Measurements from ENCODE around the gene CACNA1E.
"Not testable (repeated sequence)": the region's sequence is repeated elsewhere in the genome, so short reads cannot be mapped to it uniquely, and the experiment has no call there.

CACNA1E gene

DNA sequence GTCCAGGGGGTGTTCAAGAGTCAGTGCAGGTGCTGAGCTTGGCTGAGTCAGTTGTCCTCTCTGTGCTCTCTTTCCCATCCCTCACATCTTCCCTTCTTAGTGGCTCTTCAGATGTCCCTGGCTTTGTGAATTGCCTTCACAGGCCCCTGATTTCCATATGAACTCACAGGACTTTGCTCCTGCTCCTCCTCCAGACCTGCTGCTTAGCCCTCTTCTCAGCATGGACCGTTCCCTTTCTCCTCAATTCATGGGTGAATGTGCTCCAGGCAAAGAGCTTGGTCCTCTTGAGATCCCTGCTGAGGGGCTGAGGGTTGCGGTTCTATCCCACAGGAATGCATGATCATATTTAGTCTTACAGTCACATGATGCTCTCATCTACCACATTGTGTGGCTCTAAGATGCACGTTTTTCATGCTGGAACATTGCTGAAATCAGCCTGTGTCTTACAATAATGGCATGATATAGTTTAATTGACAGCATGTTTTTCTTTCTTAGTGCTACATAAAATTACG lies 30.5 kb downstream of the CACNA1E start:
- in situ Hi-C loops (cut with MboI; ENCODE audit: low sequenced_read_pairs): no loop called here

- in situ Hi-C loops (cut with MboI; ENCODE audit: low sequenced_read_pairs): no loop called here
Measured at GRCh38 chr1:181514298-181515290, 31.3 kb downstream of the CACNA1E start.

- in situ Hi-C loops (cut with MboI; ENCODE audit: low sequenced_read_pairs): no loop called here
Measured at GRCh38 chr1:181516706-181517105, 33.4 kb downstream of the CACNA1E start.

GRCh38 chr1:181517181-181517875 lies 34.0 kb downstream of the CACNA1E start:
- in situ Hi-C loops (cut with MboI; ENCODE audit: low sequenced_read_pairs): no loop called here

DNA sequence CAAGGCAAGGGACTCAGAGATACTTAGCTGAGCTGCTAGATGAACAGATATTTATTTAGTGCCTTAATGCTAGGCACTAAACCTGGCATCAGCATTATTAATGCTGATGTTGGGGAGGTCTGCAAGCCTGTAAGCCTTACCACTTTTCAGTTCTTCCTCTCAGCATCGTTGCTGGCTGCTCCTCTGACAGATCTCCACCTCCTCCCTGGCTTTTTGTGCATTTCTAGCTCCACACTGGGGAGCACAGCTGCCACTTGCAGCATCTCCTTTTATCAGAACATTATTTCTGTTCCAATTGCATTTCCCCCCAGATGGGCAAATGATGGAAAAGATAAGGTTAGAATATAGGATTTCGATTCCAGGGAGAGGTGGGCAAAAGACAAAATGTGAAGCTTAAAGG lies 34.8 kb downstream of the CACNA1E start:
- in situ Hi-C loops (cut with MboI; ENCODE audit: low sequenced_read_pairs): no loop called here

DNA sequence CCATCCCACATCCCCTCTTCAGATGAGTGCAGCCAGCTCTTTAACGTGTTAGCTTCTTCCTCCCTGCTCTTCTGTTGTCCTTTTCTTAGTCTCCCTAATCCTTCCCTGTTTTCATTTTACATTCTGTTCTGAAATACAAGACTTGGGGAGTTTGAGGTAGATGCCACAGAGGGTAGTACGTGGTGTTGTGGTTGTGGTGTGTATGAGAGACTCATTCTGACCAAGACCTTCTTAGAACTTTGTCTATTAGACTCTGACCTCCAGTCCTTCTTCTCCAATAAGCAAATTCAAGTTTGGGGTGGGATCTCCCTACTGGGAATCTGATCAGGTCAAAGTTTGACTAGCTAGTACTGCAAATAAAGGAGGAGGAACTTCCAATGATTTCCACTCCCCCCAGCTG lies 39.5 kb downstream of the CACNA1E start:
- in situ Hi-C loops (cut with MboI; ENCODE audit: low sequenced_read_pairs): no loop called here

DNA sequence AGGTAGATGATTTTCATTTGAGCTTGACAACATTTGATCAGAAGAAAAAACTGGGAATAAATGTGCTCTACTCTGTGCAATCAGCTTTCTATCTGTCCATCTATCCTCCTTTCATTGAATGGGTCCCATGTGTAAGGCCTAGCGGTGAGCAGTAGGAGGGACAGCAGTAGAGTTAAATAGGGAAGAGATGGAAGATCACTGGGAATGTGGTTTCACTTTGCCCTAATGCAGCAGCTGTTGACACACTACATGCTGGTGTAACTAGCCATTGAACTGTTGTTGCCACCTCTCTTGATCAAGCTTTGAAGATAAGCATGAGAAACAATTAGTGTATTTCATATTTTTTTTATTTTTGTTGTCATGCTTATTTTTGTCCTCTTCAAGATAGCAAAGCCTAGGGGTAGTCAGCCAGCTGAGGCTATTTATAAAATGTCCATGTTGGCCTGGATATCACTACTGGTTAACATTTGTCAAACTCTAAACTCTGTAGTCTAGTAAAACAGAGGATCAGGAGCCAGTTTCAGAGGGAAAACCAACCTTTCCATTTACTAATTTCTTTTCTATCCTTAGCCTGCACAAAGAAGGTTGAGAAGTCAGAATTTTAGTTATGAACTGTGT lies 41.9 kb downstream of the CACNA1E start:
- in situ Hi-C loops (cut with MboI; ENCODE audit: low sequenced_read_pairs): no loop called here

- in situ Hi-C loops (cut with MboI; ENCODE audit: low sequenced_read_pairs): not testable (repeated sequence)
Measured at GRCh38 chr1:181528241-181528640, 44.9 kb downstream of the CACNA1E start.

GRCh38 chr1:181531441-181531840 lies 48.1 kb downstream of the CACNA1E start:
- in situ Hi-C loops (cut with MboI; ENCODE audit: low sequenced_read_pairs): no loop called here

DNA sequence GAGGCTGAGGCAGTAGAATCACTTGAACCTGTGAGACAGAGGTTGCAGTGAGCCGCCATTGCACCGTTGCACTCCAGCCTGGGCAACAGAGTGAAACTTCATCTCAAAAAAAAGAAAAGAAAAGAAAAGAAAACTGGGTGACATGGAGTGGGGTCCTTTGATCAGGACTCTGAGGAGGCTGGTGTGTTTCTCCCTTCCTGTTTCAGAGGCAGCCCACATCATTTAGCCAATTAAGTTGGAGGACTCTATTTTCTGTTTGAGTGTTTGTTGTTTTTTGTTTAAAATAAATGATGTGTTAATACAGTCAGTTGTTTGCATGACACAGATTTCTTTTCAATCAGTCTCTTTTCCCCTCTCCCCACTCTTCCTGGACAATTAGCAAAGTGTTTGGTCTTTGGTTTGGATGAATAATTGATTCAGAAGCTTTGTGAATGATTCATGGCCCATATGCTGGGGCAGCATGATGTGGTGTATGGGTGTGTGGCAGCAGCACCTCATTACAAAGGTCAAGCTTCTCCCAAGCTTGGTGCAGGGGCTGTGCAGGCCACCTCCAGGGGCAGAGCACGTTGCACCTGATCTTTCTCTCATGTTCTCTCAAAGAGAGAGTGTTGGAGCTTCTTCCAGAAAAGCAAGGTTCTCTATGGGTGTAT lies 48.8 kb downstream of the CACNA1E start:
- in situ Hi-C loops (cut with MboI; ENCODE audit: low sequenced_read_pairs): no loop called here

- in situ Hi-C loops (cut with MboI; ENCODE audit: low sequenced_read_pairs): no loop called here
Measured at GRCh38 chr1:181538836-181539235, 55.5 kb downstream of the CACNA1E start.

- in situ Hi-C loops (cut with MboI; ENCODE audit: low sequenced_read_pairs): no loop called here
Measured at GRCh38 chr1:181541458-181541857, 58.1 kb downstream of the CACNA1E start.

DNA sequence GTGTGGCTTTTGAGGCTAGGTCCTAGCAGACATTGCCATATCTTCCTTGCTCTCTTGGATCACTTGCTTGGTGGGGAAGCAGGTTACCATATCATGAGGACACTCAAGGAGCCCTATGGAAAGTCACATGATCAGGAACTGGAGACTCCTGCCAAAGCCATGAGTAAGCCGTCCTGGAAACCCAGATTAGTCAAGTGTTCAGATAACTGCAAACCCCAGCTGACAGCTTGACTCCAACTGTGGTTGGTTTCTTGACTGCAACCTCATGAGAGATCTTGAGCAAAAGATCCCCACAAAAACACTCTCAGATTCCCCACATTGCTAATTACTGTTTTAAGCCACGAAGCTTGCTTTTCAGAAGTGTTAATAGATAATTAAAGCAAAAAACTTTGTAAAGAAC lies 58.6 kb downstream of the CACNA1E start:
- in situ Hi-C loops (cut with MboI; ENCODE audit: low sequenced_read_pairs): no loop called here

- in situ Hi-C loops (cut with MboI; ENCODE audit: low sequenced_read_pairs): not testable (repeated sequence)
Measured at GRCh38 chr1:181542406-181542805, 59.1 kb downstream of the CACNA1E start.

DNA sequence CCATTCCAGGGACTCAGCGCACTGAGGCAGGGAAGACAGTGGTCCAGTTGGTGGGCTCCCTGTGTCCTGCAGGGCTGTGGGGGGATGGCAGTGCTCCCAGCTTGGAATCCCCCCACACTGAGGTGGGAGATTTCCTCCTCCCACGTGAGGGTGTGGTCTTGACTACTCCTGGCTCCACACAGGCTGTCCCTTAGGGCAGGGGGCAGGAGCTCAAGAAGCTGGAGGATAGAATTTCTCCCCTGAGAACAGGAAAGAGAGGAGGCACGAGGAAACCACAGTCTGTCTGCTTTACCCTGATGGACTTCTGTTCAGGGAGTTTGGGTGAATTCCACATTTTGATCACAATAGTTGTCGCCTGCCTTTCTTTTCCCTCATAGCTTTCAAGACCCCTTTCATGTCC lies 62.1 kb downstream of the CACNA1E start:
- in situ Hi-C loops (cut with MboI; ENCODE audit: low sequenced_read_pairs): no loop called here

DNA sequence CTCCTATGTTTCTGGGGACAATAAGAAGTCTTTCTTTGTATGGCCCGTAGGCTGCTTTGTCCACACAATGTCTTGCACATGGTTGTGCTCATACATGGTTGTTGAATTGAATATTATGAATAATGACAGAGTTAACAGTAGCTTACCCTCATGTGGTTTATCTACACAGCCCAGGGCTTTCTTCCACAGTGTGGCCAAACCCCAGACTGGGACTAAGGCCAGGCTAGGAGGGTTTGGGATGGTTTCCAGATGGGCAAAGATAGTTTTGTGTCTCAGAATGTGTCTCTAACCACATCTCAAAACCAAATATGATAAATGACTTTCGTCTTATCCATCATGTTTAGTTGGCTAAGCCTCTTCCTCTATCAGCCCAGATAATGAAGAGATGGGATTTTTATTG lies 65.2 kb downstream of the CACNA1E start:
- in situ Hi-C loops (cut with MboI; ENCODE audit: low sequenced_read_pairs): no loop called here

DNA sequence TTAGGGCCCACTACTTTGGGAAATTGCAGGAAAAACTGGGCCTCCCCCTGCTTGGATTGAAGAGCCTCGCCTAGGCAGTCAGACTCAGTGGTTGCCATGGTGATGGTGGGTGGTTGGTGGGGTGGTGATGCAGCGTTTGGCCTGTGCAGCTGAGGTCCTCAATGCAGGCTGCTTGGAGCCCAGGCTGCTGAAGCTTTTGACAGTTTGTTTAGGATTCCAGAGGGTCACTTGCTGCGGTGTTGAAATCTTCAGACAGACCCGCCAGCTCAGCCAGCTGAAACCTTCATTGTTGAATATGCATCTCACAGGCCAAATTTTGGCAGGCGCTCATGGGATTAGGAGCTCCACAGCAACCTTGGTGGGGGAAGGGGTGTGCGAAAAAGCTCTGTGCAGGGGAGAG lies 67.9 kb downstream of the CACNA1E start:
- in situ Hi-C loops (cut with MboI; ENCODE audit: low sequenced_read_pairs): no loop called here

DNA sequence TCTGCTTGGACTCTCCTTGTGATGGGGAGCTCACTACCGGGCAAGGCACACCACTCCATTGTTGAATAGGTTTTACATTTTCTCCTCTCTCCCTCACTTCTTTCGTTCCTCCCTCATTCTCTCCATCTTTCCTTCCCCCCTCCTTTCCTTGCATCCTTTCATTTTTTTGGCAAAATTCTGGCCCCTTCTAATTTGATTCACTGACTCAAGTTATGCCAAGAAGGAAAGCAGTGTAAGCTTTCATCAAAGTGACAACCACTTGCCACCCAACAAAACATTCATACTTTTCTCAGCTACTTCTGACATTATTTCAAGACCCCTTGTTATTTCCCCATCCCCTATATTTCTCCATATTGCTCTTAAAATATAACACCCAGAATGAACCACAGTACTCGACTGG lies 68.4 kb downstream of the CACNA1E start:
- in situ Hi-C loops (cut with MboI; ENCODE audit: low sequenced_read_pairs): no loop called here

- in situ Hi-C loops (cut with MboI; ENCODE audit: low sequenced_read_pairs): no loop called here
Measured at GRCh38 chr1:181554465-181554864, 71.1 kb downstream of the CACNA1E start.

DNA sequence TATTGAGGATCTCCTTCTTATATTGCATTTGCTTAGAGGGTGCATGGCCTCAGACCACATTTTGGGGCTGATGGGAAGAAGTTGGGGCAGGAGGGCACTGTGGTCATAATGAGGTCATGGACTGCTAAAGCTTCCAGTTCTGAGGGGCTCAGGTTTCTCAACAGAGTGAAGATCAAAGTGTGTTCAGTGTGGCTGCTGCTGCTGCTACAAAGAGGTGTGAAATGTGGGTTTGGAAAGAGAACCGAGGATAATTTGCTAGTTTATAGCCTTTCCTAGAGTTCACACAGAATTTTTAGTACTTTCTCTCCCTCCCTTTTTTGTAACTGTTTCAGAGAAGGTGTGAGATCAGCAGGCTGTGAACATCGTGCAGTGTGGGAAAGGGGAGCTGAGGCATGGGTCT lies 73.3 kb downstream of the CACNA1E start:
- in situ Hi-C loops (cut with MboI; ENCODE audit: low sequenced_read_pairs): no loop called here

DNA sequence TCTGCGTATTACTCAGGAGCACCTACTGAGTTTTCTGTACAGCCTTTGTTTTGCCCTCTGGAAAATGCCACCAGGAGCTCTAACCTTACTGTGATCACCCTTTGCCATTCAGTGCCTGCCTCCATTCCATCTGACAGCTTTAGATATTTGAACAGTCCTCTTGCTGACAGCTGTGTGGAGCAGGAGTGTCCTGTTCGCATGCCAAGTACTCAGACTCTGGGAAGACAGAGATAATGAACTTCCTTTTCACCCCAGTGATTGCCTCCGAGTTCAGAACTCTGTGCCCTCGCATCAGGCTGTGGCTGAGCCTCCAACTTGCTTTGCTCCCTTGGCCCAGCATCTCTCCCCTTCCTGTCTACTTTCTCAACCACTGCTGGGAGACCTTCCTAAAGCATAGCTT lies 74.0 kb downstream of the CACNA1E start:
- in situ Hi-C loops (cut with MboI; ENCODE audit: low sequenced_read_pairs): no loop called here
